ENCODE measurements around the gene LPAR3.

Gene LPAR3, protein sequence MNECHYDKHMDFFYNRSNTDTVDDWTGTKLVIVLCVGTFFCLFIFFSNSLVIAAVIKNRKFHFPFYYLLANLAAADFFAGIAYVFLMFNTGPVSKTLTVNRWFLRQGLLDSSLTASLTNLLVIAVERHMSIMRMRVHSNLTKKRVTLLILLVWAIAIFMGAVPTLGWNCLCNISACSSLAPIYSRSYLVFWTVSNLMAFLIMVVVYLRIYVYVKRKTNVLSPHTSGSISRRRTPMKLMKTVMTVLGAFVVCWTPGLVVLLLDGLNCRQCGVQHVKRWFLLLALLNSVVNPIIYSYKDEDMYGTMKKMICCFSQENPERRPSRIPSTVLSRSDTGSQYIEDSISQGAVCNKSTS

DNA sequence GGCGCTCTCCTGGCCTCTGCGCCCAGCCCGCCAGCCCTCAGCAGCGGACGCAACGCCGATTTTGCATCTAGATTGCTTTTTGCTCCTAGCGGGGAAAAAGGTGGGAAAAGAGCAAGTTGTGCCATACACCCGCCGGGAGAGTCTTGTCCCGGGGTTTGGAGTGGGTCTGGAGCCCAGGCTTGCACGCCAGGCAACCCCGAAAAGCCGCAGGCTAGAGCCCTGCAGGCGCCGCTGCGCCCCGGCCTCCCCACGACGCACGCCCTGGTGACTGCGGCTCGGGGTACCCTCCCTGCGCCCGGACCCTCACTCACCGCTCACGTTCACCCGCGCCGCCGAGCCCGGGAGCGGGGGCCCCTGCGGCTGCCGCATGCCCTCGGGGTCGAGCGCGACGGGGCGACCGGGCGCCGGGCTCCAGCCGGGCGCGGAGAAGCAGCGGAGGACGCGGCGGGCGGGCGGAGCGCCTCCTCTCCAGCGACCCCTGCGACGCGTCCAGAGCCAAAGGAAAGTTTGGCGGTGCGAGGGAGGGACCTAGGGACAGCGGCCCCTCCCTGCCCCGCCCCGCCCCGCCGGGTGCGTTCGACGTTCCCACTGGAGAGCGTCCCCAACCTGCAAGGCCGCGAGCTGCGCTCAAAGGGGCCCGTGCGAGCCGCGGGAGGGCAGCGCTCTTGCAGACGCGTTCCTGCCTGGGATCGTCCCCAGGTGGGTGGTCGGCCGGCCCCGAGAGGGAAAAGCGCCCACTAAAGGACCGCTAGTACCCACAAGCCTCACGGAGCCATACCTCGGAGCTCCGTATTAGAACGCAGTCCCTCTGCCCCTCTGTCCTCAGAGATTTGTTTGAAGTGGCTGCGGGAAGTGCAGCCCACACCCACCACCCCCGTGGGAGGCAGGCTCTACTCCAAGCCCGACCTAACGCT, at the start of gene LPAR3:
Gene LPAR3, minus strand, starts transcription at position 502 of the 914 bp plus-strand sequence. CDS start 27,086 bp downstream, outside the sequence.
- no peaks in the 10 kb centered on the region for H3K27me3 ChIP-seq (ENCODE audit: low read length)
- H3K9me3 ChIP-seq (ENCODE audit: insufficient read depth, low read length), result no peaks in the 10 kb centered on the region
- no peak within 1 kb of the TSS for H3K4me3 ChIP-seq (ENCODE audit: insufficient read depth, low read length, poor library complexity, severe bottlenecking)
- H3K4me2 ChIP-seq (ENCODE audit: low read depth, low read length, poor library complexity, severe bottlenecking), result no peak within 1 kb of the TSS
- H3K27ac ChIP-seq (ENCODE audit: low read depth, low read length), result no peak within 1 kb of the TSS
- H2AFZ ChIP-seq (ENCODE audit: low read depth, low read length, severe bottlenecking), result no peak within 1 kb of the TSS
- no peaks in the 10 kb centered on the region for H4K20me1 ChIP-seq (ENCODE audit: low read depth, low read length)
- H3F3A ChIP-seq (ENCODE audit: insufficient read depth), result no peaks in the 10 kb centered on the region
- H3K36me3 ChIP-seq (ENCODE audit: low read length), result no peaks in the 10 kb centered on the region
- no peaks in the 10 kb centered on the region for H3K79me2 ChIP-seq (ENCODE audit: insufficient read depth, low read length)
- H3K9ac ChIP-seq (ENCODE audit: low read length), result no peak within 1 kb of the TSS
- H3K9me2 ChIP-seq (replicated peaks; ENCODE audit: insufficient read depth, low read length), result no peaks in the 10 kb centered on the region
- no peak for TF ChIP-seq EZH2phosphoT487 (conservative IDR thresholded peaks at IDR 0.05; ENCODE audit: low read length)
- TF ChIP-seq, protein P1, sequence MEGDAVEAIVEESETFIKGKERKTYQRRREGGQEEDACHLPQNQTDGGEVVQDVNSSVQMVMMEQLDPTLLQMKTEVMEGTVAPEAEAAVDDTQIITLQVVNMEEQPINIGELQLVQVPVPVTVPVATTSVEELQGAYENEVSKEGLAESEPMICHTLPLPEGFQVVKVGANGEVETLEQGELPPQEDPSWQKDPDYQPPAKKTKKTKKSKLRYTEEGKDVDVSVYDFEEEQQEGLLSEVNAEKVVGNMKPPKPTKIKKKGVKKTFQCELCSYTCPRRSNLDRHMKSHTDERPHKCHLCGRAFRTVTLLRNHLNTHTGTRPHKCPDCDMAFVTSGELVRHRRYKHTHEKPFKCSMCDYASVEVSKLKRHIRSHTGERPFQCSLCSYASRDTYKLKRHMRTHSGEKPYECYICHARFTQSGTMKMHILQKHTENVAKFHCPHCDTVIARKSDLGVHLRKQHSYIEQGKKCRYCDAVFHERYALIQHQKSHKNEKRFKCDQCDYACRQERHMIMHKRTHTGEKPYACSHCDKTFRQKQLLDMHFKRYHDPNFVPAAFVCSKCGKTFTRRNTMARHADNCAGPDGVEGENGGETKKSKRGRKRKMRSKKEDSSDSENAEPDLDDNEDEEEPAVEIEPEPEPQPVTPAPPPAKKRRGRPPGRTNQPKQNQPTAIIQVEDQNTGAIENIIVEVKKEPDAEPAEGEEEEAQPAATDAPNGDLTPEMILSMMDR (IDR thresholded peaks at IDR 0.05; ENCODE audit: insufficient read depth, low read length, poor library complexity, severe bottlenecking), result no peak

DNA sequence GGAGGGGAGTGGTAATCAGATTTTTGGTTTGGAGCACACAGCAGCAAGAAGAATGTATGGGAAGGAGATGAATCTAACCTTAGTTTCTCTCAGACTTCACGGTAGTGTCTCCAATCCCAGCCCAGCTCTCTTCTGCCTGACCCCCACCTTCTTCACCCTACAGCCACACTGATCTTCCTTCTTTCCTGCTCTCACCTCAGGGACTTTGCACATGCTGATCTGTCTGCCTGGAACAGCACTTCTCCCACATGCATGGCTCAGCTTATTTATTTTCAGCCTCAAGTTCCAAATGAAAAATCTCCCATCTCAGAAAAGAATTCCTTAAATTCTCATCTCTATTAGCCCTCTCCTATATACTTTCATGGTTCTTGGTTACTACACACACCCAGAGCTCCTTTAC, 48.8 kb upstream of the LPAR3 start:
- H3K36me3 ChIP-seq (ENCODE audit: low read length), result no peaks in the 10 kb centered on the region

DNA sequence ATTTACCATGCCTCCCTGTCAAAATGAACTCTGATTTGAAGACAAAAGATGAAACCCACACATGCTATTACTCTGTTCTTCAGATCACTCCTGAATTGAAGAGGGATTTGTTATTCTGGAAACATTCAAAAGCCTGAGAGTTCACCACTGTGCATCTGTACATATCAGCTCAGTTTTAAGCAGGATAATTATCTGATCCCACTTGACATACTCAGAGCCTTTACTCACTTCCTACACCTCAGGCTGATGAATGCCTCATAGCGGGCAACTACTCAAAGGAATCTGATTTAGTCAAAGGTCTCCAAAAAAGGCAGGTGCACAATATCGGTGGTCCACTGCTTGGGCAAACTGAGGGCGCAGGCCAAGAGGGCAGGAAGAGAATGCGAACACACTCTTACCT, 47.5 kb upstream of the LPAR3 start:
- Histone ChIP-seq H3K9me3 (ENCODE audit: insufficient read depth, low read length) (no peaks in the 10 kb centered on the region), H3K36me3 (ENCODE audit: low read length) (no peaks in the 10 kb centered on the region), H3K27me3 (ENCODE audit: low read length) (no peaks in the 10 kb centered on the region), H3K4me3 (ENCODE audit: insufficient read depth, low read length, poor library complexity, severe bottlenecking) (no peak overlapping the region), H3K79me2 (ENCODE audit: insufficient read depth, low read length) (no peaks in the 10 kb centered on the region), H3K9ac (ENCODE audit: low read length) (no peak overlapping the region), H4K20me1 (ENCODE audit: low read depth, low read length) (no peaks in the 10 kb centered on the region), H3K27ac (ENCODE audit: low read depth, low read length) (no peak overlapping the region), H2AFZ (ENCODE audit: low read depth, low read length, severe bottlenecking) (no peak overlapping the region), H3K4me2 (ENCODE audit: low read depth, low read length, poor library complexity, severe bottlenecking) (no peak overlapping the region), H3K9me2 (replicated peaks; ENCODE audit: insufficient read depth, low read length) (no peaks in the 10 kb centered on the region), H3F3A (ENCODE audit: insufficient read depth) (0 out of 2 replicates have a peak, but pooled peaks cover 7% of the 10 kb centered on the region)
- TF ChIP-seq, protein P1 (IDR thresholded peaks at IDR 0.05; ENCODE audit: insufficient read depth, low read length, poor library complexity, severe bottlenecking), result no peak
- no peak for TF ChIP-seq EZH2phosphoT487 (conservative IDR thresholded peaks at IDR 0.05; ENCODE audit: low read length)

More for the DNA sequence above, 48.8 kb upstream of the LPAR3 start:
- Histone ChIP-seq H4K20me1 (ENCODE audit: low read depth, low read length) (no peaks in the 10 kb centered on the region), H3K27ac (ENCODE audit: low read depth, low read length) (no peak overlapping the region), H3K9me3 (ENCODE audit: insufficient read depth, low read length) (no peaks in the 10 kb centered on the region), H3K9me2 (replicated peaks; ENCODE audit: insufficient read depth, low read length) (no peaks in the 10 kb centered on the region), H3K79me2 (ENCODE audit: insufficient read depth, low read length) (no peaks in the 10 kb centered on the region), H3K4me2 (ENCODE audit: low read depth, low read length, poor library complexity, severe bottlenecking) (no peak overlapping the region), H3F3A (ENCODE audit: insufficient read depth) (0 out of 2 replicates have a peak, but pooled peaks cover 7% of the 10 kb centered on the region), H3K4me3 (ENCODE audit: insufficient read depth, low read length, poor library complexity, severe bottlenecking) (no peak overlapping the region), H3K9ac (ENCODE audit: low read length) (no peak overlapping the region), H3K27me3 (ENCODE audit: low read length) (no peaks in the 10 kb centered on the region), H2AFZ (ENCODE audit: low read depth, low read length, severe bottlenecking) (no peak overlapping the region)
- TF ChIP-seq, protein P1 (IDR thresholded peaks at IDR 0.05; ENCODE audit: insufficient read depth, low read length, poor library complexity, severe bottlenecking), result no peak
- no peak for TF ChIP-seq EZH2phosphoT487 (conservative IDR thresholded peaks at IDR 0.05; ENCODE audit: low read length)

All from SU-DHL-6 (cell line).